ENCODE measurements around the gene CPVL.

CPVL gene

GRCh38 chr7:29154076-29154475 is 7.7 kb upstream of the CPVL start:
- no peak for DNase-seq

- DNase-seq = no peak
Observed at GRCh38 chr7:29150856-29151255, 4.5 kb upstream of the CPVL start.

- DNase-seq = no peak
Observed at GRCh38 chr7:29149036-29149435, 2.7 kb upstream of the CPVL start.

DNA sequence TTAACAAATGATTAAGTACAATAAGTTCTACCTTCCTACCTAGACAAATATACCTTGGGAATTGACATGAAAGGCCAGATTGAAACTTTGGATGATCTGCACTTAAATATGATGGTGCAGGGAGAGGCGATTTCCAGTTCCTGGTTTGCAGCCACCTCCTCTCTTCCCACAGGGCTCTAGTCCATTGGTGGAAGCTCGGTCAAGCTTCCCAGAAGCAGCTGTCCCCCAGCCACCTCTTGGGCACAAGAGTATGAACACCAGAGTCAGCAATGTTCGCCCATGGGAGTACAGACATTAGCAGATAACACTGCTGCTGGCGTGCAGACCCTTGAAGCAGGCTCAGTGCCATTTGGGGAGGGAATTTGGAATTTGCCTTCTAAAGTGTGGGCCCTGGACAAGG is 1.5 kb upstream of the CPVL start:
- DNase-seq = no peak

DNA sequence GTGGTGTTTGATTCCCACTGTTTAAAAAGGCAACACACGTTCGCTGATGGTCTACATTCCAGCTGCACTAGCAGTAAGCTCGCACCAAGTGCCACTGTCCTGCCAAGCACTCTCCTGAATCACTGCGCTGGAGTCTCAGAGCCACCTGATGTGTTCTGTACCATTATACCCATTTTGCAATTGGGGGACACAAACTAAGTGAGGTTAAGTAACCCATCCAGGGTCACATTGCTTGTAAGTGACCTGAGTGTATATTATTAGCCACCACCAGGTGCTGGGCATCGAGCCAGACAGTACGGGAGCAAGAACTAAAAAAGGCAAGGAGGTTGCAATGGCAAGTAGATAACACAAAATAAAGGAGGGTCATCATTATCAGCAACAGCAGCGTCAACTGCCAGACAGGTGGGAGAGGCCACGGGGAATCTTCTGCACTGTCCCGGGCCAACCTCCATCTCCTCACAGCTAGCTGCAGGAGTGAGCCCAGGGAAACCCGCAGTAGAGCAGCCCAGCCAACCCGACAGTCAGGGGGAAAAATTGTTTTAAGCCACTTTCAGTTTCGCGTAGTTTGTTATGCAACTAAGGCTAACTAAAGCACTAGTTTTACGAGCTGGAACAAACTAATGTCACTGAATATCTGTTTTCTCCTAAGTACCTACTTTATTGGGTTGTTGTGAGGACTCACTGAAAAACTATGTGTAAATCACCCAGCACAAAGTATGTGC is 712 bp upstream of the CPVL start:
- DNase-seq = no peak

GRCh38 chr7:29145553-29146056 is 732 bp downstream of the CPVL start:
- no peak for DNase-seq

DNA sequence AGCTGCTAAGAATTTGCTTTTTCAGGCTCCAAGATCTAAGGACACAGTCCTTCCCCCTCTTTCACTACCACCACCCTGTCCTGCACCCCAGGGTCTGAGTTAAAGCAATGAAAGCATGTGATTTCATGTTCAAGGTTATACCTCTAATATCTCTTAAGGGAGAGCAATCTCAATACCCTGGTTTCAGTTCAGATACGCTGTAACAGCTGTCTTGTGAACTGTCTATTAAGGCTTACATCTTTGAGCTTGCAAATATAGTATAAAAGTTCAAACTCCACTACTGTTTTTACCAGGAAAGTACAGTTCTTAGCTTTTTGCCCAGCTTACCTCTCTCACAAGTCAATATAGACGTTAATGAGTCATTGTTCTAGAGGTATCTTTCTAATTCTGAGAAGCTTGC is 2.6 kb downstream of the CPVL start:
- no peak for DNase-seq

GRCh38 chr7:29142021-29142727 is 4.2 kb downstream of the CPVL start:
- DNase-seq = no peak

DNA sequence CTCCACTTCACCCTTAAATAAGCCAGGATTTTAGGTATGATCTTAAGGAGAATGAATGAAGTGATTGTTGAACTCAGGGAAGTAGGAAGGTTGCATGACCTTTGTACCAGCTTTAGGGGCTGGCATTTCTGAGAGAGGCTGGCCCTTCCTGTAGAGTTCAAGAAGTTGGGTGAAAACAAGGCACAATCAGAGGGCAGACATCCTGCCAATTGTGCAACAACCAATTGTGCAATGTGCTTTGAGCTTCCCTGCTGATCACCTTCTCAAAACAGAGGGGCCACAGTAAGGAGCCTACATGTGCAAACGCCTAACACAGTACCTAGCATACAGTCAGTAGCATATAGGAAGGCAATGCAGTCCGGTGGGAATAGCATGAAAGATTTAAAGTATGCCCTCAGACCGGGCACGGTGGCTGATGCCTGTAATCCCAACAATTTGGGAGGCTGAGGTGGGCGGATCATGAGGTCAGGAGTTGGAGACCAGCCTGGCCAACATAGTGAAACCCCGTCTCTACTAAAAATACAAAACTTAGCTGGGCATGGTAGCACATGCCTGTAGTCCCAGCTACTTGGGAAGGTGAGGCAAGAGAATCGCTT is 5.4 kb downstream of the CPVL start:
- no peak for DNase-seq

- DNase-seq = no peak
Observed at GRCh38 chr7:29139796-29140195, 6.5 kb downstream of the CPVL start.

- DNase-seq = no peak
Observed at GRCh38 chr7:29139191-29139590, 7.1 kb downstream of the CPVL start.

DNA sequence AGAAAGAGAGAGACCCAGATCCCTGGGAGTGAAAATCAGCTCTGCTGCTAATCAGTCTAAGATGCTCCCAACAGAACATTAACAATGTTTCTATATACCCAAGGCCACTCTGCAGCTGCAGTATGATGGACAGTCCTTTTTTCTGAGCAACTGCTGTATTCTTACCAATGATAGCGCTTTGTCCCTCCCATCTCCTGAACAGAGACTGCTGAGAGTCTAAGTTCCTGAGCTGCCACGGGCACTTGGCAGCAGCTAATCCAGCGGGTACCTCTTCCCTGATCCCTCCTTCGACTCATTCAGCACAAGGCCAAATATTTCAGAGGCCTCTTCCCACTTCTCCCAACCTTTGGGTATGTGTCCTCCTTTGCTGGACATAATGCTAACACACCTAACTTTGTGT is 7.7 kb downstream of the CPVL start:
- no peak for DNase-seq

GRCh38 chr7:29135846-29136245 is 10.5 kb downstream of the CPVL start:
- no peak for DNase-seq

- no peak for DNase-seq
Observed at GRCh38 chr7:29132980-29133379, 13.4 kb downstream of the CPVL start.

GRCh38 chr7:29131678-29132077 is 14.7 kb downstream of the CPVL start:
- DNase-seq = no peak

GRCh38 chr7:29130096-29130495 is 16.2 kb downstream of the CPVL start:
- DNase-seq = no peak

- peak; percentile 19 for DNase-seq
Observed at GRCh38 chr7:29127527-29127926, 18.8 kb downstream of the CPVL start.

GRCh38 chr7:29126804-29127203 is 19.5 kb downstream of the CPVL start:
- no peak for DNase-seq

DNA sequence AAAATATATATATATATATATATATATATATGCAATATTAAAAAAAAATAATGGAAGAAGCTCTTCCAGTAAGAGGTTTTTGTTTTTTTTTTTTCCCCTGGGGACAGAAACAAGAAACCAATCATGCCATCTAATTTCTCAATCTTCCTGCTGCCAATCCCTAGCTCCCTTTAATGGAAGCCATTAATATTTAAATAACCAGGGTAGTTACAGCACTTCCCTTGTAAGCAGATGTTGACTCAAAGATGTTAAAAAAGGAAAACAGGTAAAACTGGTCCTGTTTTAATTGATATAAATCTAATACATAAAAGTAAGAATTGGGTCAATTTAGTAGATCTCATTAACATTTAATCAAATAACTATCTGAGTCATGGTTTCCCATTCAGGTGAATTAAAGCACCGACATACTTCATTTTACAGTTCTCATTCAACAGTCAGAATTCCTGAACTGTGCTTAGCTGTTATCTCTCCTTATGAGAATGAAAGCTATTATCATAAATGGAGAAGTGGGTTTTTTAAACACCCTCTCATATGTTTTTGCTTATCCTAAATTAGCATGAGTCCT is 22.6 kb downstream of the CPVL start:
- peak; percentile 25 for DNase-seq

GRCh38 chr7:29122759-29123158 is 23.6 kb downstream of the CPVL start:
- no peak for DNase-seq

DNA sequence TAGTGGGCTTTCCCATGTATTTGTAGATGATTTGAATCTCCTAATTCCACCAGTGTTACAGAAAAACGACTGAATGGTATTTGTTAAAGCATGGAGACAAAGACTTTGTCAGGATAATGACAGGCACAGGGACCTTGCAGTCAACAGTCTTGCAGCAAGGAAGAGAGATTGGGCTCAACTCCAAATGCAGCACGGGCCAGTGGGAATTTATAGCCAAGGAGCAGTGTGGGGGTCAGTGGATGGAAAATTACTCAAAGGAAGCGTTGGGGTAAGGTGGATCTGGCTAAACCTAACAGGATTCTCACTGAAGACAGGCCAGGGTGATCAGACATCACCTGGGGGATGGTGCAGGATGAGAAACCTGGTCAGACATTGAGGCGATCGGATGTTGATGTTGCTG is 24.3 kb downstream of the CPVL start:
- no peak for DNase-seq

GRCh38 chr7:29120955-29121354 is 25.4 kb downstream of the CPVL start:
- no peak for DNase-seq

DNA sequence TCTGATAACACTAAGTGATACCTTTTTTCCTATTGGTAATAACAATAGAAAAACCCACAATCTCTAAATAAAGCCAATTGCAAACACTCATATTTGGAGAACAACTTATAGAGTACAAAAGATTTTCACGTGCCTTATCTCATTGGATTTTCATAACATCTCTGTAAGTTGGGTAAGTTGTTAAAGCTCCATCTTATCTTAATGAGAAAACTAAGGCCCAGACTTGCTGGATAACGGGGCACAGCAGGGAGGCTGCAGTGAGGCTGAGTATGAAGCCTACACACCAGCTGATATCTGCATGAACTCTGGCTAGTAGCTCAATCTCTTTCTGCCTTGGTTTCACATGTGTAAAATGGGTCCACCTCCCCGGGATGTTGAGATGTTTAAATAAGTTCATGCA is 26.8 kb downstream of the CPVL start:
- DNase-seq = no peak
